ENCODE measurements around the gene PAGE4. TPM values are rescaled to one million over a fixed set of nuclear protein-coding genes. Genes with fewer than 3 reads are reported as not detected.

PAGE4 gene
- total and polyA plus RNA-seq, 7 donors, result 0.81 to 1.4 (median 1.1) TPM; not detected in 3

GRCh38 chrX:49848275-49848674, 19.2 kb downstream of the PAGE4 start:
- intact Hi-C loops (cut with DNase I), result no loop called here
- H3K27ac ChIP-seq, result no peak overlapping the region
- WGBS, 3 donors, result 59 to 86% (median 83%) methylated on average over 3 of the region's 3 CpGs

GRCh38 chrX:49850028-49850427, 20.9 kb downstream of the PAGE4 start:
- peaks cover 0 to 4% (median 0%) of the 10 kb centered on the region in 3 donors for H3K27me3 ChIP-seq (ENCODE audit: insufficient read depth in 3 of 3, low read length in 2 of 3)
- 38 to 81% (median 67%) methylated on average over 1 of the region's 1 CpG for WGBS, 3 donors
- DNase-seq (no peak), ATAC-seq (no peak)
- intact Hi-C loops (cut with DNase I), result no loop called here
- no peak overlapping the region for H3K4me3 ChIP-seq
- no peaks in the 10 kb centered on the region for H3K4me1 ChIP-seq
- H3K9me3 ChIP-seq, result no peaks in the 10 kb centered on the region
- no peak overlapping the region for H3K27ac ChIP-seq
- no peaks in the 10 kb centered on the region for H3K36me3 ChIP-seq (ENCODE audit: insufficient read depth in 1 of 2, low read depth in 1 of 2)
- no peak for TF ChIP-seq CTCF (IDR thresholded peaks at IDR 0.05)

More at GRCh38 chrX:49848275-49848674, 19.2 kb downstream of the PAGE4 start:
- TF ChIP-seq CTCF (IDR thresholded peaks at IDR 0.05), result no peak
- Histone ChIP-seq H3K4me3 (no peak overlapping the region), H3K36me3 (ENCODE audit: insufficient read depth in 1 of 2, low read depth in 1 of 2) (no peaks in the 10 kb centered on the region), H3K27me3 (ENCODE audit: insufficient read depth in 3 of 3, low read length in 2 of 3) (peaks cover 0 to 4% (median 0%) of the 10 kb centered on the region in 3 donors), H3K4me1 (no peaks in the 10 kb centered on the region), H3K9me3 (no peaks in the 10 kb centered on the region)
- no peak for DNase-seq
- no peak for ATAC-seq

GRCh38 chrX:49853661-49854060, 24.6 kb downstream of the PAGE4 start:
- TF ChIP-seq CTCF (IDR thresholded peaks at IDR 0.05), result no peak
- H3K27me3 ChIP-seq (ENCODE audit: insufficient read depth in 3 of 3, low read length in 2 of 3), result peaks cover 0 to 5% (median 0%) of the 10 kb centered on the region in 3 donors
- no peak overlapping the region for H3K4me3 ChIP-seq
- intact Hi-C loops (cut with DNase I), result no loop called here
- 65 to 79% (median 77%) methylated on average over 6 of the region's 6 CpGs for WGBS, 3 donors
- DNase-seq (no peak), ATAC-seq (no peak)
- H3K4me1 ChIP-seq, result no peaks in the 10 kb centered on the region
- no peaks in the 10 kb centered on the region for H3K9me3 ChIP-seq
- no peak overlapping the region for H3K27ac ChIP-seq
- H3K36me3 ChIP-seq (ENCODE audit: insufficient read depth in 1 of 2, low read depth in 1 of 2), result no peaks in the 10 kb centered on the region

- no peak for TF ChIP-seq CTCF (IDR thresholded peaks at IDR 0.05)
Measured at GRCh38 chrX:49856819-49857218, 27.7 kb downstream of the PAGE4 start.

GRCh38 chrX:49858341-49858740, 29.2 kb downstream of the PAGE4 start:
- intact Hi-C loops (cut with DNase I), result loop anchor here in 1 of 2 donors (1.0 kb wide), 1 partner anchor 16 kb away; no protein-coding TSS in a partner anchor
- 41 to 69% (median 63%) methylated on average over 2 of the region's 2 CpGs for WGBS, 3 donors
- H3K36me3 ChIP-seq (ENCODE audit: insufficient read depth in 1 of 2, low read depth in 1 of 2), result no peaks in the 10 kb centered on the region

More at GRCh38 chrX:49856819-49857218, 27.7 kb downstream of the PAGE4 start:
- no peak for DNase-seq
- no peak for ATAC-seq
- Histone ChIP-seq H3K9me3 (no peaks in the 10 kb centered on the region), H3K27ac (no peak overlapping the region), H3K36me3 (ENCODE audit: insufficient read depth in 1 of 2, low read depth in 1 of 2) (no peaks in the 10 kb centered on the region), H3K4me1 (no peaks in the 10 kb centered on the region), H3K4me3 (no peak overlapping the region), H3K27me3 (ENCODE audit: insufficient read depth in 3 of 3, low read length in 2 of 3) (peaks cover 0 to 5% (median 0%) of the 10 kb centered on the region in 3 donors)
- intact Hi-C loops (cut with DNase I), result no loop called here
- WGBS, 3 donors, result 49 to 84% (median 72%) methylated on average over 2 of the region's 2 CpGs

More at GRCh38 chrX:49858341-49858740, 29.2 kb downstream of the PAGE4 start:
- no peaks in the 10 kb centered on the region for H3K4me1 ChIP-seq
- H3K27ac ChIP-seq, result no peak overlapping the region
- H3K9me3 ChIP-seq, result no peaks in the 10 kb centered on the region
- H3K4me3 ChIP-seq, result no peak overlapping the region
- DNase-seq (no peak), ATAC-seq (no peak)
- H3K27me3 ChIP-seq (ENCODE audit: insufficient read depth in 3 of 3, low read length in 2 of 3), result peaks cover 0 to 5% (median 0%) of the 10 kb centered on the region in 3 donors
- no peak for TF ChIP-seq CTCF (IDR thresholded peaks at IDR 0.05)
